Ectodermal cell (in vitro differentiated cells): ENCODE results near the gene ZNF414.

ENCODE experiments used
- H3K27ac ChIP-seq: 2 replicates; pipeline ENCODE4 v1.7.0; 2013; ENCODE audit warnings: mild to moderate bottlenecking, low read depth, low read length; ENCODE audit not compliant: insufficient read depth, poor library complexity, severe bottlenecking
- H3K27me3 ChIP-seq: 2 replicates; pipeline ENCODE4 v1.7.0; 2013; ENCODE audit warnings: mild to moderate bottlenecking, low read length; ENCODE audit not compliant: insufficient read depth, control insufficient read depth, poor library complexity, severe bottlenecking
- H3K36me3 ChIP-seq: one replicate; pipeline ENCODE4 v1.7.0; 2013; ENCODE audit warnings: low read length; ENCODE audit not compliant: control insufficient read depth, insufficient read depth
- H3K4me1 ChIP-seq: one replicate; pipeline ENCODE4 v1.7.0; 2013; ENCODE audit warnings: low read length; ENCODE audit not compliant: control insufficient read depth, insufficient read depth
- H3K4me3 ChIP-seq: 2 replicates; pipeline ENCODE4 v1.7.0; 2013; ENCODE audit warnings: low read depth, low read length, control low read depth; ENCODE audit not compliant: insufficient read depth
- H3K9me3 ChIP-seq: 2 replicates; pipeline ENCODE4 v1.7.0; 2013; ENCODE audit warnings: mild to moderate bottlenecking, low read length, moderate library complexity; ENCODE audit not compliant: control insufficient read depth
- WGBS, 2 experiments: methylation state at CpG; one replicate each; pipeline ENCODE4 v1.1.7; 2013; ENCODE audit warnings: missing lambda C conversion rate in 2 of 2; 5-methylcytosine and 5-hydroxymethylcytosine counted together

Gene ZNF414

GRCh38 chr19:8506402-8506957 lies 7.5 kb downstream of the ZNF414 start:
- Histone ChIP-seq H3K9me3 (no peaks in the 10 kb centered on the region), H3K4me1 (peaks cover 10% of the 10 kb centered on the region), H3K36me3 (peaks cover 6% of the 10 kb centered on the region), H3K27me3 (no peaks in the 10 kb centered on the region), H3K27ac (peak overlapping the region; percentile 73), H3K4me3 (peak overlapping the region; percentile 55)
- WGBS, 2 experiments: 45 to 46% methylated on average over 18 of the region's 18 CpGs

- Histone ChIP-seq H3K36me3 (peaks cover under 1% of the 10 kb centered on the region), H3K4me1 (peaks cover 10% of the 10 kb centered on the region), H3K9me3 (no peaks in the 10 kb centered on the region), H3K27me3 (no peaks in the 10 kb centered on the region), H3K27ac (peak overlapping the region; percentile 73), H3K4me3 (peak overlapping the region; percentile 55)
- 1 to 2% methylated on average over 56 of the region's 56 CpGs for WGBS, 2 experiments
Measured at GRCh38 chr19:8505680-8506401, 8.1 kb downstream of the ZNF414 start.

GRCh38 chr19:8504919-8505318 lies 9.0 kb downstream of the ZNF414 start:
- H3K36me3 ChIP-seq: no peaks in the 10 kb centered on the region
- peaks cover 18% of the 10 kb centered on the region for H3K4me1 ChIP-seq
- no peak overlapping the region for H3K4me3 ChIP-seq
- no peaks in the 10 kb centered on the region for H3K9me3 ChIP-seq
- H3K27me3 ChIP-seq: no peaks in the 10 kb centered on the region
- no peak overlapping the region for H3K27ac ChIP-seq
- WGBS, 2 experiments: 88 to 89% methylated on average over 6 of the region's 6 CpGs

DNA sequence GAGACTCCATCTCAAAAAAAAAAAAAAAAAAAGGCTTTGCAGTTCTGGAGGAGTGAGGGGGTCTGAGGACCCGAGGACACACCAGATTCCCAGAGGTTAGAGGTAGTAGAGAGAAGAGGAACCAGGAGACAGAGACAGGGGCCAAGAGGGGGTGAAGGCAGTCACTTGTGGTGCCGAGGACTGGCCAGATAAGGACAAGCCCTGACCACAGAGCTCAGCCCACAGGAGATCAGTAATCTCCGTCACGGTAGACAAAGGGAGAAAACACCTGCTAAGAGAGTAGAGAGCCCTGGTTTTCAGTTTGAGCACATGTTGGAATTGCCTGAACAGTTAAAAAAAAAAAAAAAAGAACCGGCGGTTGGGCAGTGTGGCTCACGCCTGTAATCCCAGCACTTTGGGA lies 9.8 kb downstream of the ZNF414 start:
- Histone ChIP-seq H3K4me1 (peaks cover 26% of the 10 kb centered on the region), H3K27ac (no peak overlapping the region), H3K36me3 (no peaks in the 10 kb centered on the region), H3K4me3 (no peak overlapping the region), H3K27me3 (no peaks in the 10 kb centered on the region), H3K9me3 (no peaks in the 10 kb centered on the region)
- 82 to 86% methylated on average over 7 of the region's 7 CpGs for WGBS, 2 experiments

DNA sequence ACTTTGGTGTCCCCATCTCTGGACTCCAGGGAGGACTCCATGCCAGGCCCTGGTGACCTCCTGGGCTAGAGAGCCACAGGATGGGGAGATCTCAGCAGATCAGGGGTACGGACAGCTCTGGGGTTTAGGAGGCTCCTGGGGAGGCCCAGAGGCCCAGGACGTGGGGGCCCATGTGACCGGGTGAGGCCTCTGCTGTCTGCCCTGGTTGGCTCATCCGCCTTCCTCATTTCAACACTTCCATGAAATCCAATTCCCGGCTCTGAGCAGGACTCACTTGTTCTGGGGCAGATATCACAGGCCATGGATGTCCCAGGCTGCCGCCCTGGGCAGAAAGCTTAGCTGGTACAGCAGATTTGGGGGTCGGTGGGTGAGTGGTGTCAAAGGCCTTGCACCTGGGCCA lies 10.5 kb downstream of the ZNF414 start:
- H3K27me3 ChIP-seq: no peaks in the 10 kb centered on the region
- H3K9me3 ChIP-seq: no peaks in the 10 kb centered on the region
- 92 to 96% methylated on average over 7 of the region's 7 CpGs for WGBS, 2 experiments
- no peaks in the 10 kb centered on the region for H3K36me3 ChIP-seq
- no peak overlapping the region for H3K27ac ChIP-seq
- H3K4me1 ChIP-seq: peaks cover 32% of the 10 kb centered on the region
- H3K4me3 ChIP-seq: no peak overlapping the region

GRCh38 chr19:8501981-8502380 lies 12.0 kb downstream of the ZNF414 start:
- Histone ChIP-seq H3K9me3 (no peaks in the 10 kb centered on the region), H3K36me3 (no peaks in the 10 kb centered on the region), H3K27me3 (no peaks in the 10 kb centered on the region), H3K27ac (no peak overlapping the region), H3K4me1 (peaks cover 39% of the 10 kb centered on the region), H3K4me3 (no peak overlapping the region)
- WGBS, 2 experiments: 87 to 88% methylated on average over 14 of the region's 14 CpGs

DNA sequence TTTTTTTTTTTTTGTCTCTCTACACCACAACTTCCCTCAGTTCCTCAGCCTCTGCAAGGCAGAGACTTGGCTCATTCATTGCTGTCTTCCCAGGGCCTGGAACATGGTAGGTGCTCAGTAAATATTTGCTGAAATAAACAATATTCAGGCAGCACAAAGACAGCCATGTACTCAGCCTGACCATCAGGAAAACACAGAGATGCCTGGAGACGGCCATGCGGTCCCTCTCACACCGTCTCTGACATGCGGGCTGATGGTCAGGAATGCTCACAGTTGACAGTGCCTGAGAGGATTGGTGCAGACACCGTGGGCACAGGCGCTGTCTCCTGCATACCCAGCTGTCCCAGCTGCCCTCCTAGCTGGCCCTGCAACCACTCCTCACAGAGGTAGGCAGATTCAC lies 12.5 kb downstream of the ZNF414 start:
- H3K36me3 ChIP-seq: no peaks in the 10 kb centered on the region
- no peak overlapping the region for H3K27ac ChIP-seq
- peaks cover 38% of the 10 kb centered on the region for H3K4me1 ChIP-seq
- no peak overlapping the region for H3K4me3 ChIP-seq
- H3K27me3 ChIP-seq: no peaks in the 10 kb centered on the region
- H3K9me3 ChIP-seq: no peaks in the 10 kb centered on the region
- WGBS, 2 experiments: 87 to 91% methylated on average over 6 of the region's 6 CpGs

- Histone ChIP-seq H3K36me3 (no peaks in the 10 kb centered on the region), H3K27ac (no peak overlapping the region), H3K9me3 (no peaks in the 10 kb centered on the region), H3K4me1 (peaks cover 34% of the 10 kb centered on the region), H3K4me3 (no peak overlapping the region), H3K27me3 (no peaks in the 10 kb centered on the region)
- 54 to 64% methylated on average over 7 of the region's 7 CpGs for WGBS, 2 experiments
Measured at GRCh38 chr19:8500158-8500557, 13.8 kb downstream of the ZNF414 start.

DNA sequence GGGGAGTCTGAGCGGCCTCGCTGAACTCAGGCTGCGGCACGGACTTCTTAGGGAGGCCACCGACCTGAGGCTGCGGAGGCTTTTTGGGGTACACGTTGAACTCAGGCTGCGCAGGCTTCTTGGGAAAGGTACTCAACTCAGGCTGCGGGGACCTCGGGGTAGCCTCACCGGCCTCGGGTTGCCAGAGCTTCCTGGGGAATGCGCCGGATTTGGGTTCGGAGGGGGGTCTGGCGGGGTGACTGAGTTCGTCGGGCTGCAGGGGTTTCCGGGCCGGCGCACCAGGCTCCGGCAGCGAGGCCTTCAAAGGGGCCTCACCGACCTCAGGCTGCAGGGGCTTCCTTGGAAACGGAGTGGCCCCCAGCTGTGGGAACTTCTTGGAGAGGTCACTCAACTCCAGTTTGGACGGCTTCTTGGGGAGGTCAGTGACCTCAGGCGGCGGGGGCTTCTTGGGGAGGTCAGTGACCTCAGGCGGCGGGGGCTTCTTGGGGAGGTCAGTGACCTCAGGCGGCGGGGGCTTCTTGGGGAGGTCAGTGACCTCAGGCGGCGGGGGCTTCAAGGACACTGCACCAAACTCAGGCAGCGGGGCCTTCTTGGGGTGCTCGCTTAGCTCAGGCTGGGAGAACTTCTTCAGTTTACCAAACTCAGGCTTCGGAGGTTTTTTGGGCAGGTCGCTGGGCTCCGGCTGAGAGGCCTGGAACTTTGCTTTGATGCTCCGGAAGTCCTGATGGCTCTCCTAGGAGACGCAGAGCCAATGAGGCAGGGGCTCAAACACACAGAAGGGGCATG lies 14.7 kb downstream of the ZNF414 start:
- peak overlapping the region; percentile 8 for H3K27ac ChIP-seq
- no peaks in the 10 kb centered on the region for H3K27me3 ChIP-seq
- WGBS, 2 experiments: 85 to 89% methylated on average over 41 of the region's 41 CpGs
- H3K36me3 ChIP-seq: no peaks in the 10 kb centered on the region
- peaks cover 34% of the 10 kb centered on the region for H3K4me1 ChIP-seq
- no peaks in the 10 kb centered on the region for H3K9me3 ChIP-seq
- no peak overlapping the region for H3K4me3 ChIP-seq

DNA sequence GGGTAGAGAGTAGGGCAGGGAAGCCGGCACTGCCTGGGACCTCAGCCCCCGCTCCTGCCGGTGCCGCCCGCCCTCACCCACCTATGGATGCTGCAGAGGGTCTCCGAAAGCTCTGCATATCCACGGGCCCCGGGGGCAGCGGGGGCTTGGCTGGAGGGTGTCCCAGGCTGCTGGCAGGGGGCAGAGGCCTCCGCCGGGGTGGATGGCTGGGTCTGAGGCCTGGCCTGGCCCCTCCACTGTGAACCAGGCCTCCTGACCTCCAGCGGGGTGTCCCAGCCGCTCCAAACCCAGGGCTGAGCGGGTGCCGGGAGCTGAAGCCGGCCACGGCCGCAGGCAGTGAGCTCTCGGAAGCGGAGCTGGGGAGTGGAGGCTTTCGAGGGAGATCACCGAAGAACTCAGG lies 15.7 kb downstream of the ZNF414 start:
- Histone ChIP-seq H3K4me1 (peaks cover 34% of the 10 kb centered on the region), H3K36me3 (no peaks in the 10 kb centered on the region), H3K4me3 (no peak overlapping the region), H3K9me3 (no peaks in the 10 kb centered on the region), H3K27ac (no peak overlapping the region), H3K27me3 (no peaks in the 10 kb centered on the region)
- 88 to 90% methylated on average over 22 of the region's 22 CpGs for WGBS, 2 experiments
